Small intestine (tissue), 7 donors: ENCODE measurements around the gene CENPM. TPM values are rescaled to one million over a fixed set of nuclear protein-coding genes. Genes with fewer than 3 reads are reported as not detected.

Experiments used
- DNase-seq, 2 donors: peaks; one replicate each; pipeline versions ENCODE4 v3.0.0 to v3.0.0-alpha.2; 2013
- FAIRE-seq: peaks from 2 replicates; lab custom pipeline; 2012; peaks lifted over from hg19 to GRCh38; lab: Jason Lieb, UNC
- H3K27ac ChIP-seq, 3 donors: one replicate each; pipeline ENCODE4 v1.5.1; 2013; ENCODE audit warnings: low read length in 2 of 3, mild to moderate bottlenecking in 2 of 3, control low read depth in 1 of 3, inconsistent platforms in 1 of 3, low read depth in 1 of 3, moderate library complexity in 1 of 3
- H3K27me3 ChIP-seq, 3 donors: one replicate each; pipeline ENCODE4 v1.6.1; 2013; ENCODE audit warnings: low read length in 3 of 3, inconsistent platforms in 1 of 3; ENCODE audit not compliant: control insufficient read depth in 3 of 3, insufficient read depth in 3 of 3
- H3K36me3 ChIP-seq, 3 donors: one replicate each; pipeline ENCODE4 v1.6.1; 2013; ENCODE audit warnings: low read length in 3 of 3, inconsistent platforms in 1 of 3, low read depth in 1 of 3, mild to moderate bottlenecking in 1 of 3, moderate library complexity in 1 of 3; ENCODE audit not compliant: control insufficient read depth in 3 of 3, insufficient read depth in 2 of 3
- H3K4me1 ChIP-seq, 3 donors: one replicate each; pipeline ENCODE4 v1.6.1; 2013; ENCODE audit warnings: low read length in 2 of 3, inconsistent platforms in 1 of 3, low read depth in 1 of 3, mild to moderate bottlenecking in 1 of 3, moderate library complexity in 1 of 3; ENCODE audit not compliant: control insufficient read depth in 3 of 3, insufficient read depth in 2 of 3
- H3K4me3 ChIP-seq, 3 donors: one replicate each; pipeline ENCODE4 v1.5.1; 2013; ENCODE audit warnings: low read length in 3 of 3, control low read depth in 1 of 3, inconsistent platforms in 1 of 3, low read depth in 1 of 3, mild to moderate bottlenecking in 1 of 3, moderate library complexity in 1 of 3
- H3K9me3 ChIP-seq, 2 donors: one replicate each; pipeline ENCODE4 v1.6.1; 2013; ENCODE audit warnings: low read depth in 1 of 2, low read length in 1 of 2; ENCODE audit not compliant: control insufficient read depth in 2 of 2, insufficient read depth in 1 of 2
- WGBS, 3 donors: extraction: QIAGEN DNeasy Blood & Tissue Kit; methylation state at CpG; one replicate each; pipeline ENCODE4 v1.1.7; 2013; 5-methylcytosine and 5-hydroxymethylcytosine counted together
- polyA plus RNA-seq, 4 donors: library from polyadenylated mRNA; stranded (reverse) in 3 of 4; unstranded in 1 of 4; fragments of 200-250 nt in 3 of 4; fragments of 120-200 nt in 1 of 4; gene quantifications; one replicate each; pipeline versions ENCODE4 v1.2.1 to v1.2.3, GENCODE V29; 2013
- donor health status: healthy with polysubstance abuse.
- donor health status: control.
- donor health status: control.
- donor health status: Bipolar disorder and iron deficiency.
- donor health status: healthy.

Gene CENPM
- polyA plus RNA-seq, 4 donors = 2.2 to 42.0 (median 8.0) TPM

GRCh38 chr22:41971431-41971830, 24.5 kb upstream of the CENPM start:
- WGBS, 3 donors = 83 to 84% (median 84%) methylated on average over 10 to 11 of the region's 11 CpGs
- Histone ChIP-seq H3K9me3 (no peaks in the 10 kb centered on the region), H3K4me3 (no peak overlapping the region), H3K27me3 (peaks cover 0 to 26% (median 17%) of the 10 kb centered on the region in 3 donors), H3K27ac (no peak overlapping the region), H3K36me3 (no peaks in the 10 kb centered on the region), H3K4me1 (peaks cover 0 to 4% (median 1%) of the 10 kb centered on the region in 3 donors)
- no peak for DNase-seq
- FAIRE-seq = no peak

- WGBS, 3 donors = 69 to 87% (median 71%) methylated on average over 2 of the region's 2 CpGs
- H3K9me3 ChIP-seq = no peaks in the 10 kb centered on the region
- H3K4me1 ChIP-seq = peaks cover 0 to 4% (median 0%) of the 10 kb centered on the region in 3 donors
- H3K36me3 ChIP-seq = no peaks in the 10 kb centered on the region
- H3K27ac ChIP-seq = no peak overlapping the region
- peaks cover 0 to 17% (median 10%) of the 10 kb centered on the region in 3 donors for H3K27me3 ChIP-seq
- H3K4me3 ChIP-seq = no peak overlapping the region
- FAIRE-seq (no peak), DNase-seq (no peak)
These were observed 23.6 kb upstream of the CENPM start for GRCh38 chr22:41970601-41971000.

GRCh38 chr22:41969110-41969646, 22.2 kb upstream of the CENPM start, which contains the start of gene SEPTIN3:
Gene SEPTIN3, plus strand, starts transcription at chr22:41969443. Its CDS starts 2,050 bp downstream, at chr22:41971493.
- no peak for FAIRE-seq
- 66 to 80% (median 73%) methylated on average over 7 to 8 of the region's 8 CpGs for WGBS, 3 donors
- no peaks in the 10 kb centered on the region for H3K36me3 ChIP-seq

GRCh38 chr22:41968601-41969000, 21.6 kb upstream of the CENPM start:
- 27 to 51% (median 30%) methylated on average over 9 of the region's 9 CpGs for WGBS, 3 donors
- Histone ChIP-seq H3K27ac (no peak overlapping the region), H3K27me3 (peaks cover 0 to 8% (median 5%) of the 10 kb centered on the region in 3 donors), H3K9me3 (no peaks in the 10 kb centered on the region), H3K36me3 (no peaks in the 10 kb centered on the region), H3K4me1 (peaks cover 0 to 4% (median 0%) of the 10 kb centered on the region in 3 donors), H3K4me3 (no peak overlapping the region)
- no peak for FAIRE-seq
- DNase-seq = peak; percentile 45 to 69

More at GRCh38 chr22:41969110-41969646, 22.2 kb upstream of the CENPM start, which contains the start of gene SEPTIN3:
- Histone ChIP-seq H3K4me3 (no peak within 1 kb of the TSS), H3K9me3 (no peaks in the 10 kb centered on the region), H3K27me3 (peaks cover 0 to 9% (median 5%) of the 10 kb centered on the region in 3 donors), H3K4me1 (peaks cover 0 to 4% (median 0%) of the 10 kb centered on the region in 3 donors), H3K27ac (no peak within 1 kb of the TSS)
- DNase-seq = no peak

GRCh38 chr22:41966607-41967240, 19.8 kb upstream of the CENPM start:
- no peak overlapping the region for H3K4me3 ChIP-seq
- no peak for FAIRE-seq
- peak; percentile 65 to 70 for DNase-seq
- H3K27ac ChIP-seq = no peak overlapping the region
- H3K27me3 ChIP-seq = peaks cover 0 to 3% (median 0%) of the 10 kb centered on the region in 3 donors
- H3K4me1 ChIP-seq = peaks cover 0 to 4% (median 0%) of the 10 kb centered on the region in 3 donors
- H3K36me3 ChIP-seq = no peaks in the 10 kb centered on the region
- H3K9me3 ChIP-seq = no peaks in the 10 kb centered on the region
- WGBS, 3 donors = 37 to 41% (median 37%) methylated on average over 8 of the region's 8 CpGs

GRCh38 chr22:41966225-41966606, 19.3 kb upstream of the CENPM start:
- Histone ChIP-seq H3K4me3 (no peak overlapping the region), H3K27ac (no peak overlapping the region), H3K36me3 (no peaks in the 10 kb centered on the region), H3K9me3 (no peaks in the 10 kb centered on the region), H3K4me1 (peaks cover 0 to 4% (median 0%) of the 10 kb centered on the region in 3 donors), H3K27me3 (peaks cover 0 to 3% (median 0%) of the 10 kb centered on the region in 3 donors)
- WGBS, 3 donors = 93 to 100% (median 96%) methylated on average over 2 of the region's 2 CpGs
- FAIRE-seq = no peak
- no peak for DNase-seq

- H3K4me1 ChIP-seq = peaks cover 0 to 4% (median 0%) of the 10 kb centered on the region in 3 donors
- H3K36me3 ChIP-seq = no peaks in the 10 kb centered on the region
- H3K9me3 ChIP-seq = no peaks in the 10 kb centered on the region
- DNase-seq (no peak), FAIRE-seq (no peak)
- no peak overlapping the region for H3K4me3 ChIP-seq
- H3K27ac ChIP-seq = no peak overlapping the region
- H3K27me3 ChIP-seq = peaks cover 0 to 3% (median 0%) of the 10 kb centered on the region in 3 donors
- WGBS, 3 donors = 72 to 84% (median 83%) methylated on average over 5 of the region's 5 CpGs
These were observed 17.1 kb upstream of the CENPM start for GRCh38 chr22:41964112-41964491.

GRCh38 chr22:41963453-41964111, 16.6 kb upstream of the CENPM start:
- Histone ChIP-seq H3K27ac (no peak overlapping the region), H3K4me1 (peaks cover 0 to 2% (median 0%) of the 10 kb centered on the region in 3 donors), H3K36me3 (no peaks in the 10 kb centered on the region), H3K27me3 (peaks cover 0 to 3% (median 0%) of the 10 kb centered on the region in 3 donors), H3K4me3 (no peak overlapping the region), H3K9me3 (no peaks in the 10 kb centered on the region)
- no peak for DNase-seq
- no peak for FAIRE-seq
- 70 to 81% (median 75%) methylated on average over 9 of the region's 9 CpGs for WGBS, 3 donors
